Ecto neural progenitor cell (in vitro differentiated cells): ENCODE data around the gene ZNF12.
"Not testable (repeated sequence)": the region's sequence is repeated elsewhere in the genome, so short reads cannot be mapped to it uniquely, and the experiment has no call there.

Source experiments
- DNase-seq: peaks from one replicate; pipeline ENCODE4 v3.0.0-alpha.2; 2018; ENCODE audit warnings: low spot score

The ZNF12 gene

GRCh38 chr7:6691103-6691502 lies 15.6 kb downstream of the ZNF12 start:
- no peak for DNase-seq

GRCh38 chr7:6680146-6680545 lies 26.6 kb downstream of the ZNF12 start:
- no peak for DNase-seq

GRCh38 chr7:6675807-6676405 lies 30.8 kb downstream of the ZNF12 start:
- DNase-seq = no peak

- not testable (repeated sequence) for DNase-seq
Observed at GRCh38 chr7:6670851-6671250, 35.9 kb downstream of the ZNF12 start.

GRCh38 chr7:6658618-6659345 lies 48.0 kb downstream of the ZNF12 start:
- no peak for DNase-seq

- no peak for DNase-seq
Observed at GRCh38 chr7:6656413-6656812, 50.3 kb downstream of the ZNF12 start.

- DNase-seq = no peak
Observed at GRCh38 chr7:6655636-6656385, 50.9 kb downstream of the ZNF12 start.

GRCh38 chr7:6654842-6655610 lies 51.7 kb downstream of the ZNF12 start:
- no peak for DNase-seq

- no peak for DNase-seq
Observed at GRCh38 chr7:6654113-6654841, 52.5 kb downstream of the ZNF12 start.

- no peak for DNase-seq
Observed at GRCh38 chr7:6653071-6654003, 53.4 kb downstream of the ZNF12 start.

GRCh38 chr7:6652446-6653011 lies 54.2 kb downstream of the ZNF12 start:
- no peak for DNase-seq

- DNase-seq = no peak
Observed at GRCh38 chr7:6651851-6652445, 54.8 kb downstream of the ZNF12 start.

- DNase-seq = no peak
Observed at GRCh38 chr7:6650521-6651011, 56.2 kb downstream of the ZNF12 start.

GRCh38 chr7:6650086-6650485 lies 56.7 kb downstream of the ZNF12 start:
- no peak for DNase-seq

- DNase-seq = no peak
Observed at GRCh38 chr7:6649241-6649961, 57.3 kb downstream of the ZNF12 start.

GRCh38 chr7:6648815-6649104 lies 58.0 kb downstream of the ZNF12 start:
- no peak for DNase-seq

- no peak for DNase-seq
Observed at GRCh38 chr7:6648066-6648814, 58.5 kb downstream of the ZNF12 start.

GRCh38 chr7:6647541-6647940 lies 59.2 kb downstream of the ZNF12 start:
- no peak for DNase-seq
